ENCODE results near the gene KCNK4. TPM values are rescaled to one million over a fixed set of nuclear protein-coding genes. Genes with fewer than 3 reads are reported as not detected.

The KCNK4 gene
- total and polyA plus RNA-seq, 12 donors, result 0.10 to 0.54 TPM; not detected in 10

GRCh38 chr11:64342869-64343745, 52.0 kb downstream of the KCNK4 start:
- intact Hi-C loops (cut with DNase I), result no loop called here
- Histone ChIP-seq H3K36me3 (replicated peaks in 1 of 2) (no peaks in the 10 kb centered on the region), H3K4me3 (peak overlapping the region in 1 of 4 donors; percentile 43), H3K27ac (peak overlapping the region in 1 of 5 donors; percentile 71), H3K27me3 (no peaks in the 10 kb centered on the region), H3K4me1 (replicated peaks in 1 of 2) (peaks cover 6% of the 10 kb centered on the region in 2 donors), H3K9me3 (replicated peaks in 1 of 3) (no peaks in the 10 kb centered on the region)
- peak in 1 of 7 donors; percentile 51 for DNase-seq
- 60 to 73% (median 67%) methylated on average over 24 to 29 of the region's 29 CpGs for WGBS, 4 donors
- no peak for TF ChIP-seq POLR2A (IDR thresholded peaks at IDR 0.05)
- TF ChIP-seq, protein P1, sequence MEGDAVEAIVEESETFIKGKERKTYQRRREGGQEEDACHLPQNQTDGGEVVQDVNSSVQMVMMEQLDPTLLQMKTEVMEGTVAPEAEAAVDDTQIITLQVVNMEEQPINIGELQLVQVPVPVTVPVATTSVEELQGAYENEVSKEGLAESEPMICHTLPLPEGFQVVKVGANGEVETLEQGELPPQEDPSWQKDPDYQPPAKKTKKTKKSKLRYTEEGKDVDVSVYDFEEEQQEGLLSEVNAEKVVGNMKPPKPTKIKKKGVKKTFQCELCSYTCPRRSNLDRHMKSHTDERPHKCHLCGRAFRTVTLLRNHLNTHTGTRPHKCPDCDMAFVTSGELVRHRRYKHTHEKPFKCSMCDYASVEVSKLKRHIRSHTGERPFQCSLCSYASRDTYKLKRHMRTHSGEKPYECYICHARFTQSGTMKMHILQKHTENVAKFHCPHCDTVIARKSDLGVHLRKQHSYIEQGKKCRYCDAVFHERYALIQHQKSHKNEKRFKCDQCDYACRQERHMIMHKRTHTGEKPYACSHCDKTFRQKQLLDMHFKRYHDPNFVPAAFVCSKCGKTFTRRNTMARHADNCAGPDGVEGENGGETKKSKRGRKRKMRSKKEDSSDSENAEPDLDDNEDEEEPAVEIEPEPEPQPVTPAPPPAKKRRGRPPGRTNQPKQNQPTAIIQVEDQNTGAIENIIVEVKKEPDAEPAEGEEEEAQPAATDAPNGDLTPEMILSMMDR (IDR thresholded peaks at IDR 0.05), result no peak

DNA sequence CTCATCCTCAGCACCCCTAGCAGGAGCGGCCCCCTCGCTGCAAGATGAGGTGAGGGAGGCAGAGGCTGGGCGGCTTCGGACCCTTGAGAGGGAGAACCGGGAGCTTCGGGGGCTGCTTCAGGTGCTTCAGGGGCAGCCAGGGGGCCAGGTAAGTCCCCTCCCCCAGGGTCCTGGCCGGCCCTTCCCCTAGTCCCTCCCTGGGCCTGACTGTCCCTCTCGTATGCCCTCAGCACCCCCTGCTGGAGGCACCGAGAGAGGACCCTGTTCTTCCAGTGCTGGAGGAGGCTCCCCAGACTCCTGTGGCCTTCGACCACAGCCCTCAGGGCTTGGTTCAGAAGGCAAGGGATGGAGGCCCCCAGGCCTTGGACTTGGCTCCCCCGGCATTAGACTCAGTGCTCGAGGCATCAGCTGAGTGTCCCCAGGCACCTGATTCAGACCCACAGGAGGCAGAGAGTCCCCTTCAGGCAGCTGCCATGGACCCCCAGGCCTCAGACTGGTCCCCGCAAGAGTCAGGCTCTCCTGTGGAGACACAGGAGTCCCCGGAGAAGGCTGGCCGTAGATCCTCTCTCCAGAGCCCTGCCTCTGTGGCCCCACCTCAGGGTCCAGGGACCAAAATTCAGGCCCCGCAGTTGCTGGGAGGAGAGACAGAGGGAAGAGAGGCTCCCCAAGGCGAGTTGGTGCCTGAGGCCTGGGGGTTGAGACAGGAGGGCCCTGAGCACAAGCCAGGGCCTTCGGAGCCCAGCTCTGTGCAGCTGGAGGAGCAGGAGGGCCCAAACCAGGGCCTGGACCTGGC, 52.9 kb downstream of the KCNK4 start:
- no peak overlapping the region for H3K27ac ChIP-seq
- no peak for TF ChIP-seq POLR2A (IDR thresholded peaks at IDR 0.05)
- TF ChIP-seq, protein P1 (IDR thresholded peaks at IDR 0.05), result peak in 4 of 6 experiments; percentile 22 to 32 (median 26)
- peaks cover 6% of the 10 kb centered on the region in 2 donors for H3K4me1 ChIP-seq (replicated peaks in 1 of 2)
- no peak overlapping the region for H3K4me3 ChIP-seq
- H3K36me3 ChIP-seq (replicated peaks in 1 of 2), result no peaks in the 10 kb centered on the region
- no peaks in the 10 kb centered on the region for H3K27me3 ChIP-seq
- peak in 2 of 7 donors; percentile 41 to 47 for DNase-seq
- WGBS, 4 donors, result 78 to 81% (median 79%) methylated on average over 9 to 18 of the region's 18 CpGs
- intact Hi-C loops (cut with DNase I), result no loop called here
- H3K9me3 ChIP-seq (replicated peaks in 1 of 3), result no peaks in the 10 kb centered on the region

DNA sequence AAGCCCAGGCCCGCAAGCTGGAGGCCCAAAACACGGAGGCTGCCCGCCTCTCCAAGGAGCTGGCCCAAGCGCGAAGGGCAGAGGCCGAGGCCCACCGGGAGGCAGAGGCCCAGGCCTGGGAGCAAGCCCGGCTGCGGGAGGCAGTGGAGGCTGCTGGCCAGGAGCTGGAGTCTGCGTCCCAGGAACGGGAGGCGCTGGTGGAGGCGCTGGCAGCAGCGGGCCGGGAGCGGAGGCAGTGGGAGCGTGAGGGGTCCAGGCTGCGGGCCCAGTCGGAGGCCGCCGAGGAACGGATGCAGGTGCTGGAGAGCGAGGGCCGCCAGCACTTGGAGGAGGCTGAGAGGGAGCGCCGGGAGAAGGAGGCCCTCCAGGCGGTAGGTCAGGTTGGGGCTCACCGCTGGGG, 53.7 kb downstream of the KCNK4 start:
- H3K9me3 ChIP-seq (replicated peaks in 1 of 3), result no peaks in the 10 kb centered on the region
- H3K4me1 ChIP-seq (replicated peaks in 1 of 2), result peaks cover 6% of the 10 kb centered on the region in 2 donors
- DNase-seq, result no peak
- WGBS, 4 donors, result 91 to 94% (median 93%) methylated on average over 20 to 28 of the region's 28 CpGs
- no peaks in the 10 kb centered on the region for H3K27me3 ChIP-seq
- H3K4me3 ChIP-seq, result no peak overlapping the region
- no peaks in the 10 kb centered on the region for H3K36me3 ChIP-seq (replicated peaks in 1 of 2)
- TF ChIP-seq, protein P1 (IDR thresholded peaks at IDR 0.05), result no peak
- no peak for TF ChIP-seq POLR2A (IDR thresholded peaks at IDR 0.05)
- intact Hi-C loops (cut with DNase I), result no loop called here
- H3K27ac ChIP-seq, result no peak overlapping the region

DNA sequence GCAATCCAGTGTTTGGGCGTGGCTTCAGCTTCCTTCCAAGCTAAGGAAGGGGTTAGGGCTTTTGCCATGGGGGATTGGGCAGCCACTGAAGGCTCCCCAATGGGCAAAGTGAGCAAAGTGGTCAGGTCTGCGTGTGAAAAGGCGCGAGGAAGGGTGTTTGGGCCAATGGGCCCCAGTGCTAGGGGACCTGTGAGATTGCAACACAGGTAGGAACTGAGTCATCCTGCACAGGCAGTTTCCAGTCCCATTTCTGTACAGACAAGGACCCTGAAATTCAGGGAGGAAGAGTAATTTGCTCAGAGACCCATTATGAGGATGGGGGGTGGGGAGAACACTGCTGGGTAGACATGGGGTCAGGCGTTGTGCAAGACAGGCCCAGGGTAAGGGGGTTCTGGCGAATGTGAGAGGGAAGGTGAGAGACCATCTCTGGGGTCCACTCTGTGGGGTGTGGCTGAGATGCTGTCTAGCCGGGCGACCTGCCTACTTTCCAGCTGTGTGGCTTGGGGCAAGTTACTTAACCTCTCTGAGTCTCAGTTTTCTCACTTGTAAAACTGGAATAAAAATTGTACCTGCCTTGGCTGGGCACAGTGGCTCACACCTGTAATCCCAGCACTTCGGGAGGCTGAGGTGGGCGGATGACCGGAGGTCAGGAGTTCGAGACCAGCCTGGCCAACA, 56.2 kb downstream of the KCNK4 start:
- Histone ChIP-seq H3K4me1 (replicated peaks in 1 of 2) (peaks cover under 1% of the 10 kb centered on the region in 2 donors), H3K27ac (no peak overlapping the region), H3K27me3 (no peaks in the 10 kb centered on the region), H3K4me3 (no peak overlapping the region), H3K36me3 (replicated peaks in 1 of 2) (no peaks in the 10 kb centered on the region), H3K9me3 (replicated peaks in 1 of 3) (no peaks in the 10 kb centered on the region)
- no peak for DNase-seq
- WGBS, 4 donors, result 77 to 86% (median 86%) methylated on average over 9 to 12 of the region's 12 CpGs
- TF ChIP-seq, protein P1 (IDR thresholded peaks at IDR 0.05), result no peak
- no peak for TF ChIP-seq POLR2A (IDR thresholded peaks at IDR 0.05)
- intact Hi-C loops (cut with DNase I), result no loop called here

Data from adrenal gland (tissue), 12 donors.